LNCaP clone FGC (cell line): Measurements from ENCODE around the gene RNASE1.

Source experiments
- DNase-seq: peaks from one replicate; pipeline ENCODE4 v3.0.0-alpha.2; 2011; ENCODE audit warnings: low read depth
- H3K4me3 ChIP-seq: 2 replicates; pipeline ENCODE4 v1.5.1; 2011; ENCODE audit warnings: mild to moderate bottlenecking, low read depth, low read length, control low read depth
- CTCF ChIP-seq: IDR thresholded peaks from 2 replicates; pipeline ENCODE4 v1.5.1; 2012; ENCODE audit warnings: mild to moderate bottlenecking; ENCODE audit not compliant: control insufficient read depth, insufficient read depth; ENCODE audit errors: extremely low read depth

Gene RNASE1

GRCh38 chr14:20798932-20799331 is 3.7 kb downstream of the RNASE1 start:
- DNase-seq = no peak
- TF ChIP-seq CTCF = no peak
- H3K4me3 ChIP-seq = no peak overlapping the region

GRCh38 chr14:20798318-20798717 is 4.3 kb downstream of the RNASE1 start:
- DNase-seq = no peak
- H3K4me3 ChIP-seq = no peak overlapping the region
- no peak for TF ChIP-seq CTCF

- no peak for TF ChIP-seq CTCF
- H3K4me3 ChIP-seq = no peak overlapping the region
- no peak for DNase-seq
These were observed 5.5 kb downstream of the RNASE1 start for GRCh38 chr14:20797164-20797563.

- TF ChIP-seq CTCF = no peak
- no peak overlapping the region for H3K4me3 ChIP-seq
- no peak for DNase-seq
These were observed 7.8 kb downstream of the RNASE1 start for GRCh38 chr14:20794644-20795369.

- H3K4me3 ChIP-seq = no peak overlapping the region
- TF ChIP-seq CTCF = no peak
- DNase-seq = no peak
These were observed 10.1 kb downstream of the RNASE1 start for GRCh38 chr14:20792556-20792955.

GRCh38 chr14:20791597-20791996 is 11.0 kb downstream of the RNASE1 start:
- TF ChIP-seq CTCF = no peak
- no peak for DNase-seq
- no peak overlapping the region for H3K4me3 ChIP-seq

GRCh38 chr14:20791187-20791586 is 11.5 kb downstream of the RNASE1 start:
- no peak for TF ChIP-seq CTCF
- no peak overlapping the region for H3K4me3 ChIP-seq
- DNase-seq = no peak
